ENCODE data around the gene PNPT1. TPM values are rescaled to one million over a fixed set of nuclear protein-coding genes. Genes with fewer than 3 reads are reported as not detected.
A peak's percentile ranks its signal among the peaks of the same experiment; 100 is the strongest.

Gene PNPT1
- total and polyA plus RNA-seq, 2 of the 13 experiments (the other 11 are each of a cell fraction or from before 2014, with no cell fraction given): 23.4 to 61.0 TPM

DNA sequence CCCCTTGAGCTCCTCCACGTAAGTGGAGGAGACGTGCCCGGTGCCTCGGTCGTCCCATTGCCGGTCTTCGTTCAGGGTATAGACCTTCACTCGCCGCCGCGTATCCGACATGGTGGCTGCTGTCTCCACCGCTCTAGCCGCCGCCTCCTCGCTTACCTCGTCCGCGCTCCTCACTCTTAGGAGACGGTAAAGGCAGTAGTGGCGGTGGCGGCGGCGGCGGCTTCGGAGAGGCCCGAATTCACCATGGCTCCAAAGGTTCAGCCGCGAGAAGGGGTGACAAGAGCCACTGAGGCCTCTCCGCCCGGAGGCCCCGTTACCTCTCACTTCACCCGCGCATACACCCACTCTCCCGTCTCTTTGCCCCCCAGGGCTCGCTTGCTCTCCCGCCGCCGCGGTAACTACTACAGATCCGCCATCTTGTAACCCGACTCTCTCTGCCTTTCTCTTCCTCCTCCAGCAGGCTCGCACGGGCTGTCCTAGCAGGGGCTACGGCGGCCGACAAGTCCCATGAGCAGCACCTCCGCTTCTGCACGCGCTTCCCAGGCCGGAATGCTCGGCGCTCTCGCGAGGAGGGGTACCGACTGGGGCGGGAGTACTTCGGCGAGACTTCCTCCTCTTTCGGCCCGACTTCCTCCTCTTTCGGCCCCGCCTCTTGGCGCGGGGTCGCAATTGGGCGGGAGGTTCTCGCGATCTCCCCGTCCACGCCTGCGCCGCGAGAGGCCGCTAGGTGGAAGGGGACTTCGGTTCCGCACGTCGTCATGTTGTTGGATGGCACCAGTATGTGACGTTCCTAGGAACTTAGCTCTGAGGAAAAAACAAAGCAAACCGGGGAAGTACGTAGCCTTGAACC lies 76.2 kb downstream of the PNPT1 start, which contains the start of gene PPP4R3B (continued):
- TF ChIP-seq ZNF839 (CRISPR knock-in tag; IDR thresholded peaks at IDR 0.05; ENCODE audit: borderline replicate concordance) (peak; percentile 79; the same call in 1 of the 2 replicates), SP140L (CRISPR knock-in tag; IDR thresholded peaks at IDR 0.05; ENCODE audit: borderline replicate concordance) (no peak; the same call in 1 of the 2 replicates), ZNF326 (CRISPR knock-in tag; IDR thresholded peaks at IDR 0.05; ENCODE audit: borderline replicate concordance) (no peak; the same call in 1 of the 2 replicates), ZSCAN29 (CRISPR knock-in tag; conservative IDR thresholded peaks at IDR 0.05) (no peak; the same call in 1 of the 2 replicates), SP2 (CRISPR knock-in tag; IDR thresholded peaks at IDR 0.05) (peak; percentile 88), JUND (CRISPR knock-in tag; IDR thresholded peaks at IDR 0.05) (peak; percentile 55; the same call in 1 of the 2 replicates), NAIF1 (CRISPR knock-in tag; IDR thresholded peaks at IDR 0.05; ENCODE audit: borderline replicate concordance) (no peak; the same call in 1 of the 2 replicates), BCL6 (CRISPR knock-in tag; IDR thresholded peaks at IDR 0.05) (peak; percentile 68), KLF9 (CRISPR knock-in tag; IDR thresholded peaks at IDR 0.05; ENCODE audit: low read depth) (peak; percentile 81; the same call in 1 of the 2 replicates), CENPX (CRISPR knock-in tag; IDR thresholded peaks at IDR 0.05) (no peak), SALL2 (CRISPR knock-in tag; IDR thresholded peaks at IDR 0.05) (peak; percentile 97), ZNF780A (CRISPR knock-in tag; IDR thresholded peaks at IDR 0.05) (peak; percentile 87; the same call in 1 of the 2 replicates), CBX5 (CRISPR knock-in tag; IDR thresholded peaks at IDR 0.05; ENCODE audit: borderline replicate concordance) (peak; percentile 96; the same call in 1 of the 2 replicates), ZNF589 (CRISPR knock-in tag; conservative IDR thresholded peaks at IDR 0.05) (peak; percentile 98), ATF1 (CRISPR knock-in tag; IDR thresholded peaks at IDR 0.05) (peak; percentile 89), MIER3 (CRISPR knock-in tag; IDR thresholded peaks at IDR 0.05; ENCODE audit: borderline replicate concordance) (peak; percentile 94; the same call in 1 of the 2 replicates)
- TF ChIP-seq, protein P1, sequence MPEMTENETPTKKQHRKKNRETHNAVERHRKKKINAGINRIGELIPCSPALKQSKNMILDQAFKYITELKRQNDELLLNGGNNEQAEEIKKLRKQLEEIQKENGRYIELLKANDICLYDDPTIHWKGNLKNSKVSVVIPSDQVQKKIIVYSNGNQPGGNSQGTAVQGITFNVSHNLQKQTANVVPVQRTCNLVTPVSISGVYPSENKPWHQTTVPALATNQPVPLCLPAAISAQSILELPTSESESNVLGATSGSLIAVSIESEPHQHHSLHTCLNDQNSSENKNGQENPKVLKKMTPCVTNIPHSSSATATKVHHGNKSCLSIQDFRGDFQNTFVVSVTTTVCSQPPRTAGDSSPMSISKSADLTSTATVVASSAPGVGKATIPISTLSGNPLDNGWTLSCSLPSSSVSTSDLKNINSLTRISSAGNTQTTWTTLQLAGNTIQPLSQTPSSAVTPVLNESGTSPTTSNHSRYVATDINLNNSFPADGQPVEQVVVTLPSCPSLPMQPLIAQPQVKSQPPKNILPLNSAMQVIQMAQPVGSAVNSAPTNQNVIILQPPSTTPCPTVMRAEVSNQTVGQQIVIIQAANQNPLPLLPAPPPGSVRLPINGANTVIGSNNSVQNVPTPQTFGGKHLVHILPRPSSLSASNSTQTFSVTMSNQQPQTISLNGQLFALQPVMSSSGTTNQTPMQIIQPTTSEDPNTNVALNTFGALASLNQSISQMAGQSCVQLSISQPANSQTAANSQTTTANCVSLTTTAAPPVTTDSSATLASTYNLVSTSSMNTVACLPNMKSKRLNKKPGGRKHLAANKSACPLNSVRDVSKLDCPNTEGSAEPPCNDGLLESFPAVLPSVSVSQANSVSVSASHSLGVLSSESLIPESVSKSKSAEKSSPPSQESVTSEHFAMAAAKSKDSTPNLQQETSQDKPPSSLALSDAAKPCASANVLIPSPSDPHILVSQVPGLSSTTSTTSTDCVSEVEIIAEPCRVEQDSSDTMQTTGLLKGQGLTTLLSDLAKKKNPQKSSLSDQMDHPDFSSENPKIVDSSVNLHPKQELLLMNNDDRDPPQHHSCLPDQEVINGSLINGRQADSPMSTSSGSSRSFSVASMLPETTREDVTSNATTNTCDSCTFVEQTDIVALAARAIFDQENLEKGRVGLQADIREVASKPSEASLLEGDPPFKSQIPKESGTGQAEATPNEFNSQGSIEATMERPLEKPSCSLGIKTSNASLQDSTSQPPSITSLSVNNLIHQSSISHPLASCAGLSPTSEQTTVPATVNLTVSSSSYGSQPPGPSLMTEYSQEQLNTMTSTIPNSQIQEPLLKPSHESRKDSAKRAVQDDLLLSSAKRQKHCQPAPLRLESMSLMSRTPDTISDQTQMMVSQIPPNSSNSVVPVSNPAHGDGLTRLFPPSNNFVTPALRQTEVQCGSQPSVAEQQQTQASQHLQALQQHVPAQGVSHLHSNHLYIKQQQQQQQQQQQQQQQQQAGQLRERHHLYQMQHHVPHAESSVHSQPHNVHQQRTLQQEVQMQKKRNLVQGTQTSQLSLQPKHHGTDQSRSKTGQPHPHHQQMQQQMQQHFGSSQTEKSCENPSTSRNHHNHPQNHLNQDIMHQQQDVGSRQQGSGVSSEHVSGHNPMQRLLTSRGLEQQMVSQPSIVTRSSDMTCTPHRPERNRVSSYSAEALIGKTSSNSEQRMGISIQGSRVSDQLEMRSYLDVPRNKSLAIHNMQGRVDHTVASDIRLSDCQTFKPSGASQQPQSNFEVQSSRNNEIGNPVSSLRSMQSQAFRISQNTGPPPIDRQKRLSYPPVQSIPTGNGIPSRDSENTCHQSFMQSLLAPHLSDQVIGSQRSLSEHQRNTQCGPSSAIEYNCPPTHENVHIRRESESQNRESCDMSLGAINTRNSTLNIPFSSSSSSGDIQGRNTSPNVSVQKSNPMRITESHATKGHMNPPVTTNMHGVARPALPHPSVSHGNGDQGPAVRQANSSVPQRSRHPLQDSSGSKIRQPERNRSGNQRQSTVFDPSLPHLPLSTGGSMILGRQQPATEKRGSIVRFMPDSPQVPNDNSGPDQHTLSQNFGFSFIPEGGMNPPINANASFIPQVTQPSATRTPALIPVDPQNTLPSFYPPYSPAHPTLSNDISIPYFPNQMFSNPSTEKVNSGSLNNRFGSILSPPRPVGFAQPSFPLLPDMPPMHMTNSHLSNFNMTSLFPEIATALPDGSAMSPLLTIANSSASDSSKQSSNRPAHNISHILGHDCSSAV (CRISPR knock-in tag; IDR thresholded peaks at IDR 0.05; ENCODE audit: borderline replicate concordance): no peak; the same call in 1 of the 2 replicates
- TF ChIP-seq, protein P2, sequence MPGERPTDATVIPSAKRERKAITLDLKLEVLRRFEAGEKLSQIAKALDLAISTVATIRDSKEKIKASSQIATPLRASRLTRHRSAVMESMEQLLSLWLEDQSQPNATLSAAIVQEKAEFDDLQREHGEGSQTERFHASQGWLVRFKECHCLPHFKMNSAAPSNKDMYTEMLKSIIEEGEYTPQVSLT (CRISPR knock-in tag; IDR thresholded peaks at IDR 0.05; ENCODE audit: borderline replicate concordance, low read depth): peak; percentile 25; the same call in 1 of the 2 replicates
- TF ChIP-seq, protein P3, sequence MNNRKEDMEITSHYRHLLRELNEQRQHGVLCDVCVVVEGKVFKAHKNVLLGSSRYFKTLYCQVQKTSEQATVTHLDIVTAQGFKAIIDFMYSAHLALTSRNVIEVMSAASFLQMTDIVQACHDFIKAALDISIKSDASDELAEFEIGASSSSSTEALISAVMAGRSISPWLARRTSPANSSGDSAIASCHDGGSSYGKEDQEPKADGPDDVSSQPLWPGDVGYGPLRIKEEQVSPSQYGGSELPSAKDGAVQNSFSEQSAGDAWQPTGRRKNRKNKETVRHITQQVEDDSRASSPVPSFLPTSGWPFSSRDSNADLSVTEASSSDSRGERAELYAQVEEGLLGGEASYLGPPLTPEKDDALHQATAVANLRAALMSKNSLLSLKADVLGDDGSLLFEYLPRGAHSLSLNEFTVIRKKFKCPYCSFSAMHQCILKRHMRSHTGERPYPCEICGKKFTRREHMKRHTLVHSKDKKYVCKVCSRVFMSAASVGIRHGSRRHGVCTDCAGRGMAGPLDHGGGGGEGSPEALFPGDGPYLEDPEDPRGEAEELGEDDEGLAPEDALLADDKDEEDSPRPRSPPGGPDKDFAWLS (CRISPR knock-in tag; IDR thresholded peaks at IDR 0.05; ENCODE audit: borderline replicate concordance): no peak
